ENCODE measurements around the gene RHBDD3.

Gene RHBDD3

GRCh38 chr22:29313576-29314466, 46.0 kb upstream of the RHBDD3 start:
- no peaks in the 10 kb centered on the region for H3K36me3 ChIP-seq
- H3K4me3 ChIP-seq (ENCODE audit: low read depth in 1 of 2, low read length in 1 of 2), result no peak overlapping the region
- TF ChIP-seq CTCF (IDR thresholded peaks at IDR 0.05), result no peak
- H3K27ac ChIP-seq, result no peak overlapping the region
- no peaks in the 10 kb centered on the region for H3K9me3 ChIP-seq
- peaks cover 91% of the 10 kb centered on the region for H3K27me3 ChIP-seq
- peaks cover 3 to 13% of the 10 kb centered on the region in 2 experiments for H3K4me1 ChIP-seq (ENCODE audit: control insufficient read depth in 1 of 2, insufficient read depth in 1 of 2, low read depth in 1 of 2, low read length in 1 of 2)

GRCh38 chr22:29313126-29313575, 45.4 kb upstream of the RHBDD3 start:
- Histone ChIP-seq H3K4me3 (ENCODE audit: low read depth in 1 of 2, low read length in 1 of 2) (no peak overlapping the region), H3K4me1 (ENCODE audit: control insufficient read depth in 1 of 2, insufficient read depth in 1 of 2, low read depth in 1 of 2, low read length in 1 of 2) (peaks cover 3 to 13% of the 10 kb centered on the region in 2 experiments), H3K36me3 (no peaks in the 10 kb centered on the region), H3K9me3 (no peaks in the 10 kb centered on the region), H3K27ac (no peak overlapping the region), H3K27me3 (peaks cover 98% of the 10 kb centered on the region)
- peak; percentile 32 for TF ChIP-seq CTCF (IDR thresholded peaks at IDR 0.05)

GRCh38 chr22:29312218-29313125, 44.7 kb upstream of the RHBDD3 start:
- H3K4me3 ChIP-seq (ENCODE audit: low read depth in 1 of 2, low read length in 1 of 2), result no peak overlapping the region
- peaks cover 3 to 13% of the 10 kb centered on the region in 2 experiments for H3K4me1 ChIP-seq (ENCODE audit: control insufficient read depth in 1 of 2, insufficient read depth in 1 of 2, low read depth in 1 of 2, low read length in 1 of 2)
- H3K36me3 ChIP-seq, result no peaks in the 10 kb centered on the region
- H3K9me3 ChIP-seq, result no peaks in the 10 kb centered on the region
- peaks cover 98% of the 10 kb centered on the region for H3K27me3 ChIP-seq
- TF ChIP-seq CTCF (IDR thresholded peaks at IDR 0.05), result no peak
- no peak overlapping the region for H3K27ac ChIP-seq

- Histone ChIP-seq H3K4me1 (ENCODE audit: control insufficient read depth in 1 of 2, insufficient read depth in 1 of 2, low read depth in 1 of 2, low read length in 1 of 2) (peaks cover 3 to 20% of the 10 kb centered on the region in 2 experiments), H3K36me3 (no peaks in the 10 kb centered on the region), H3K9me3 (no peaks in the 10 kb centered on the region), H3K27me3 (peaks cover 98% of the 10 kb centered on the region), H3K27ac (no peak overlapping the region), H3K4me3 (ENCODE audit: low read depth in 1 of 2, low read length in 1 of 2) (no peak overlapping the region)
- no peak for TF ChIP-seq CTCF (IDR thresholded peaks at IDR 0.05)
These were observed 43.9 kb upstream of the RHBDD3 start for GRCh38 chr22:29311464-29312217.

- Histone ChIP-seq H3K4me3 (ENCODE audit: low read depth in 1 of 2, low read length in 1 of 2) (no peak overlapping the region), H3K27me3 (peaks cover 98% of the 10 kb centered on the region), H3K4me1 (ENCODE audit: control insufficient read depth in 1 of 2, insufficient read depth in 1 of 2, low read depth in 1 of 2, low read length in 1 of 2) (peaks cover 6 to 26% of the 10 kb centered on the region in 2 experiments), H3K9me3 (no peaks in the 10 kb centered on the region), H3K27ac (no peak overlapping the region), H3K36me3 (no peaks in the 10 kb centered on the region)
- TF ChIP-seq CTCF (IDR thresholded peaks at IDR 0.05), result no peak
These were observed 43.1 kb upstream of the RHBDD3 start for GRCh38 chr22:29310863-29311339.
